T-helper 2 cell treated with Interferon-gamma antibody and Interleukin-4, amounts not matched to agents 5 μg/mL and 100 μg/mL, for 36 hours (primary cell): Measurements from ENCODE around the gene PRKCG.
"Not testable (repeated sequence)": the region's sequence is repeated elsewhere in the genome, so short reads cannot be mapped to it uniquely, and the experiment has no call there.

Experiments used
- DNase-seq: peaks from one replicate; pipeline ENCODE4 v3.0.0; 2021; ENCODE audit warnings: low spot score
- H3K27ac Mint-ChIP-seq: one replicate; pipeline ENCODE4 v1.8.0; 2021; ENCODE audit warnings: mild to moderate bottlenecking, mixed read lengths
- H3K27me3 Mint-ChIP-seq: one replicate; pipeline ENCODE4 v1.8.0; 2021; ENCODE audit warnings: low read depth, mixed read lengths
- H3K36me3 Mint-ChIP-seq: one replicate; pipeline ENCODE4 v1.8.0; 2021; ENCODE audit warnings: low read depth, mixed read lengths
- H3K4me1 Mint-ChIP-seq: one replicate; pipeline ENCODE4 v1.8.0; 2021; ENCODE audit warnings: low read depth, mixed read lengths
- H3K4me3 Mint-ChIP-seq: one replicate; pipeline ENCODE4 v1.8.0; 2022; ENCODE audit warnings: mild to moderate bottlenecking, moderate library complexity, mixed read lengths
- H3K9me3 Mint-ChIP-seq: one replicate; pipeline ENCODE4 v1.8.0; 2021; ENCODE audit warnings: mixed read lengths

Gene PRKCG

GRCh38 chr19:53867225-53868090, 14.5 kb upstream of the PRKCG start, which contains the start of gene MYADM:
Gene MYADM, plus strand, starts transcription at chr19:53867883. Its CDS starts 5,647 bp downstream, at chr19:53873530.
- Mint-ChIP-seq H3K36me3 (peaks cover 14% of the 10 kb centered on the region), H3K4me3 (peak within 1 kb of the TSS; percentile 99), H3K27ac (peak within 1 kb of the TSS; percentile 98), H3K27me3 (no peaks in the 10 kb centered on the region), H3K4me1 (peaks cover 30% of the 10 kb centered on the region), H3K9me3 (no peaks in the 10 kb centered on the region)
- DNase-seq: peak; percentile 98

GRCh38 chr19:53868091-53868891, 13.7 kb upstream of the PRKCG start:
- peak overlapping the region; percentile 96 for H3K27ac Mint-ChIP-seq
- peaks cover 34% of the 10 kb centered on the region for H3K4me1 Mint-ChIP-seq
- H3K27me3 Mint-ChIP-seq: no peaks in the 10 kb centered on the region
- DNase-seq: peak; percentile 52
- peaks cover 19% of the 10 kb centered on the region for H3K36me3 Mint-ChIP-seq
- peak overlapping the region; percentile 99 for H3K4me3 Mint-ChIP-seq
- no peaks in the 10 kb centered on the region for H3K9me3 Mint-ChIP-seq

- peaks cover 28% of the 10 kb centered on the region for H3K36me3 Mint-ChIP-seq
- H3K4me1 Mint-ChIP-seq: peaks cover 42% of the 10 kb centered on the region
- H3K4me3 Mint-ChIP-seq: peak overlapping the region; percentile 99
- peak overlapping the region; percentile 90 for H3K27ac Mint-ChIP-seq
- H3K27me3 Mint-ChIP-seq: no peaks in the 10 kb centered on the region
- DNase-seq: peak; percentile 93
- H3K9me3 Mint-ChIP-seq: no peaks in the 10 kb centered on the region
These were observed 12.8 kb upstream of the PRKCG start for GRCh38 chr19:53868892-53869804.

- H3K9me3 Mint-ChIP-seq, H3K27me3 Mint-ChIP-seq, DNase-seq: not testable (repeated sequence)
- H3K4me1 Mint-ChIP-seq: peaks cover 50% of the 10 kb centered on the region
- peaks cover 36% of the 10 kb centered on the region for H3K36me3 Mint-ChIP-seq
- peak overlapping the region; percentile 99 for H3K4me3 Mint-ChIP-seq
- peak overlapping the region; percentile 90 for H3K27ac Mint-ChIP-seq
These were observed 12.1 kb upstream of the PRKCG start for GRCh38 chr19:53869805-53870484.

- Mint-ChIP-seq H3K36me3 (peaks cover 39% of the 10 kb centered on the region), H3K4me1 (peaks cover 50% of the 10 kb centered on the region), H3K4me3 (peak overlapping the region; percentile 88), H3K9me3 (peaks cover 4% of the 10 kb centered on the region), H3K27me3 (no peaks in the 10 kb centered on the region), H3K27ac (peak overlapping the region; percentile 90)
- no peak for DNase-seq
These were observed 11.5 kb upstream of the PRKCG start for GRCh38 chr19:53870485-53870844.

GRCh38 chr19:53871454-53871853, 10.5 kb upstream of the PRKCG start:
- DNase-seq: no peak
- Mint-ChIP-seq H3K27ac (peak overlapping the region; percentile 84), H3K36me3 (peaks cover 43% of the 10 kb centered on the region), H3K27me3 (no peaks in the 10 kb centered on the region), H3K9me3 (peaks cover 4% of the 10 kb centered on the region), H3K4me3 (peak overlapping the region; percentile 88), H3K4me1 (peaks cover 48% of the 10 kb centered on the region)

- peak overlapping the region; percentile 10 for H3K4me3 Mint-ChIP-seq
- H3K4me1 Mint-ChIP-seq: peaks cover 52% of the 10 kb centered on the region
- peaks cover 50% of the 10 kb centered on the region for H3K36me3 Mint-ChIP-seq
- peaks cover 4% of the 10 kb centered on the region for H3K9me3 Mint-ChIP-seq
- DNase-seq: no peak
- no peaks in the 10 kb centered on the region for H3K27me3 Mint-ChIP-seq
- H3K27ac Mint-ChIP-seq: peak overlapping the region; percentile 69
These were observed 9.2 kb upstream of the PRKCG start for GRCh38 chr19:53872762-53873161.

- peak overlapping the region; percentile 79 for H3K4me3 Mint-ChIP-seq
- peaks cover 4% of the 10 kb centered on the region for H3K9me3 Mint-ChIP-seq
- no peak for DNase-seq
- H3K36me3 Mint-ChIP-seq: peaks cover 48% of the 10 kb centered on the region
- peak overlapping the region; percentile 92 for H3K27ac Mint-ChIP-seq
- peaks cover 49% of the 10 kb centered on the region for H3K4me1 Mint-ChIP-seq
- H3K27me3 Mint-ChIP-seq: no peaks in the 10 kb centered on the region
These were observed 8.0 kb upstream of the PRKCG start for GRCh38 chr19:53873773-53874605.

- Mint-ChIP-seq H3K4me1 (peaks cover 49% of the 10 kb centered on the region), H3K27me3 (no peaks in the 10 kb centered on the region)
These were observed 7.4 kb upstream of the PRKCG start for GRCh38 chr19:53874606-53874990.

GRCh38 chr19:53875602-53876325, 6.2 kb upstream of the PRKCG start:
- H3K4me1 Mint-ChIP-seq: peaks cover 44% of the 10 kb centered on the region
- H3K36me3 Mint-ChIP-seq: peaks cover 43% of the 10 kb centered on the region
- no peaks in the 10 kb centered on the region for H3K27me3 Mint-ChIP-seq
- H3K9me3 Mint-ChIP-seq: peaks cover 4% of the 10 kb centered on the region
- DNase-seq: no peak
- H3K4me3 Mint-ChIP-seq: peak overlapping the region; percentile 51
- H3K27ac Mint-ChIP-seq: peak overlapping the region; percentile 12

More at GRCh38 chr19:53874606-53874990, 7.4 kb upstream of the PRKCG start:
- no peak for DNase-seq
- Mint-ChIP-seq H3K9me3 (peaks cover 4% of the 10 kb centered on the region), H3K27ac (peak overlapping the region; percentile 92), H3K36me3 (peaks cover 46% of the 10 kb centered on the region), H3K4me3 (peak overlapping the region; percentile 79)

- no peak for DNase-seq
- Mint-ChIP-seq H3K4me1 (peaks cover 37% of the 10 kb centered on the region), H3K9me3 (peaks cover 4% of the 10 kb centered on the region), H3K27ac (peak overlapping the region; percentile 61), H3K27me3 (no peaks in the 10 kb centered on the region), H3K36me3 (peaks cover 36% of the 10 kb centered on the region), H3K4me3 (peak overlapping the region; percentile 49)
These were observed 5.3 kb upstream of the PRKCG start for GRCh38 chr19:53876651-53877224.
